ENCODE data around the gene PLA2G2A. TPM values are rescaled to one million over a fixed set of nuclear protein-coding genes. Genes with fewer than 3 reads are reported as not detected.

PLA2G2A gene
- total and polyA plus RNA-seq, 2 donors (not counting 1 experiment from before 2014, with no cell fraction given) = not detected

GRCh38 chr1:19971664-19972063 is 7.8 kb downstream of the PLA2G2A start:
- DNase-seq = no peak
- H3K4me2 ChIP-seq (replicated peaks; ENCODE audit: low read depth, low read length, poor library complexity, severe bottlenecking) = no peak overlapping the region
- H3K27me3 ChIP-seq (replicated peaks in 1 of 4; ENCODE audit: control extremely low read depth in 1 of 4, control insufficient read depth in 3 of 4, insufficient read depth in 4 of 4, low read length in 3 of 4) = peaks cover 0 to 10% (median 0%) of the 10 kb centered on the region in 4 experiments
- POLR2A ChIA-PET = no interaction called here
- H4K20me1 ChIP-seq (ENCODE audit: control insufficient read depth, insufficient read depth, low read length, poor library complexity, severe bottlenecking) = no peaks in the 10 kb centered on the region
- no peaks in the 10 kb centered on the region for H3K36me3 ChIP-seq (replicated peaks in 1 of 2; ENCODE audit: control extremely low read depth in 1 of 2, control insufficient read depth in 1 of 2, extremely low read depth in 1 of 2, insufficient read depth in 2 of 2, low read length in 1 of 2)
- Mint-ChIP-seq H3K4me1 (peaks cover 2% of the 10 kb centered on the region), H3K27ac (no peak overlapping the region), H3K4me3 (no peak overlapping the region), H3K27me3 (peaks cover 20% of the 10 kb centered on the region), H3K9me3 (ENCODE audit: insufficient read depth) (no peaks in the 10 kb centered on the region)
- intact Hi-C loops (cut with micrococcal nuclease) = no loop called here
- no peak overlapping the region for H3K9ac ChIP-seq (ENCODE audit: low read length)
- H3K4me3 ChIP-seq (ENCODE audit: control extremely low read depth in 1 of 5, extremely low read depth in 1 of 5, insufficient read depth in 1 of 5, low read depth in 2 of 5, low read length in 4 of 5) = no peak overlapping the region
- no peak for ATAC-seq (ENCODE audit: low read depth)
- H3K27ac ChIP-seq (ENCODE audit: low read length in 2 of 2) = no peak overlapping the region
- TF ChIP-seq CTCF (IDR thresholded peaks at IDR 0.05) (no peak), EZH2 (IDR thresholded peaks at IDR 0.05; ENCODE audit: borderline replicate concordance, insufficient read depth, low read depth, low read length, poor library complexity, severe bottlenecking) (no peak)
- H2AFZ ChIP-seq (ENCODE audit: insufficient read depth, low read depth, low read length, poor library complexity, severe bottlenecking) = no peak overlapping the region
- CTCF ChIA-PET = no interaction called here
- H3K9me3 ChIP-seq (ENCODE audit: control extremely low read depth in 1 of 3, control insufficient read depth in 2 of 3, insufficient read depth in 1 of 3, low read length in 2 of 3) = no peaks in the 10 kb centered on the region
- no peaks in the 10 kb centered on the region for H3K4me1 ChIP-seq (ENCODE audit: control insufficient read depth in 2 of 2, insufficient read depth in 2 of 2, low read length in 2 of 2)
- no peaks in the 10 kb centered on the region for H3K79me2 ChIP-seq (ENCODE audit: control insufficient read depth, insufficient read depth, low read length)
- no CpG with 5 or more reads among the region's 1 CpG for WGBS (ENCODE audit: insufficient coverage)

- no peak for ATAC-seq (ENCODE audit: low read depth)
- no peaks in the 10 kb centered on the region for H3K36me3 ChIP-seq (replicated peaks in 1 of 2; ENCODE audit: control extremely low read depth in 1 of 2, control insufficient read depth in 1 of 2, extremely low read depth in 1 of 2, insufficient read depth in 2 of 2, low read length in 1 of 2)
- H3K27me3 ChIP-seq (replicated peaks in 1 of 4; ENCODE audit: control extremely low read depth in 1 of 4, control insufficient read depth in 3 of 4, insufficient read depth in 4 of 4, low read length in 3 of 4) = peaks cover 0 to 12% (median 0%) of the 10 kb centered on the region in 4 experiments
- no peak overlapping the region for H3K4me3 ChIP-seq (ENCODE audit: control extremely low read depth in 1 of 5, extremely low read depth in 1 of 5, insufficient read depth in 1 of 5, low read depth in 2 of 5, low read length in 4 of 5)
- no peaks in the 10 kb centered on the region for H3K79me2 ChIP-seq (ENCODE audit: control insufficient read depth, insufficient read depth, low read length)
- no peak for DNase-seq
- Mint-ChIP-seq H3K4me3 (no peak overlapping the region), H3K9me3 (ENCODE audit: insufficient read depth) (no peaks in the 10 kb centered on the region), H3K4me1 (peaks cover 2% of the 10 kb centered on the region), H3K27ac (no peak overlapping the region), H3K27me3 (peaks cover 24% of the 10 kb centered on the region)
- no peak overlapping the region for H3K9ac ChIP-seq (ENCODE audit: low read length)
- no peak overlapping the region for H2AFZ ChIP-seq (ENCODE audit: insufficient read depth, low read depth, low read length, poor library complexity, severe bottlenecking)
- ChIA-PET CTCF (no interaction called here), POLR2A (no interaction called here)
- no peaks in the 10 kb centered on the region for H3K9me3 ChIP-seq (ENCODE audit: control extremely low read depth in 1 of 3, control insufficient read depth in 2 of 3, insufficient read depth in 1 of 3, low read length in 2 of 3)
- TF ChIP-seq CTCF (IDR thresholded peaks at IDR 0.05) (no peak), EZH2 (IDR thresholded peaks at IDR 0.05; ENCODE audit: borderline replicate concordance, insufficient read depth, low read depth, low read length, poor library complexity, severe bottlenecking) (no peak)
- WGBS (ENCODE audit: insufficient coverage) = 62% methylated on average over 4 of the region's 5 CpGs
- no peaks in the 10 kb centered on the region for H4K20me1 ChIP-seq (ENCODE audit: control insufficient read depth, insufficient read depth, low read length, poor library complexity, severe bottlenecking)
- no peaks in the 10 kb centered on the region for H3K4me1 ChIP-seq (ENCODE audit: control insufficient read depth in 2 of 2, insufficient read depth in 2 of 2, low read length in 2 of 2)
- H3K27ac ChIP-seq (ENCODE audit: low read length in 2 of 2) = no peak overlapping the region
- H3K4me2 ChIP-seq (replicated peaks; ENCODE audit: low read depth, low read length, poor library complexity, severe bottlenecking) = no peak overlapping the region
- intact Hi-C loops (cut with micrococcal nuclease) = no loop called here
Measured at GRCh38 chr1:19969898-19970660, 9.3 kb downstream of the PLA2G2A start.

Measured in B cell (primary cell).